Measurements from ENCODE around the gene PTEN.

PTEN gene

GRCh38 chr10:87925570-87925969 is 62.1 kb downstream of the PTEN start (continued):
- TF ChIP-seq ZNF629 (tag by site-specific recombination; IDR thresholded peaks at IDR 0.05) = peak; percentile 95
- no peak for TF ChIP-seq ZBTB6 (tag by site-specific recombination; IDR thresholded peaks at IDR 0.05)
- peak; percentile 60; the same call in 1 of the 2 replicates for TF ChIP-seq WT1 (tag by site-specific recombination; IDR thresholded peaks at IDR 0.05)
- no peak for TF ChIP-seq ZSCAN23 (tag by site-specific recombination; IDR thresholded peaks at IDR 0.05)
- peak; percentile 71; the same call in 1 of the 2 replicates for TF ChIP-seq ZEB2 (tag by site-specific recombination; IDR thresholded peaks at IDR 0.05)
- no peak for TF ChIP-seq ZNF274 (IDR thresholded peaks at IDR 0.05; ENCODE audit: low read length)
- TF ChIP-seq ZNF274 (tag by site-specific recombination; IDR thresholded peaks at IDR 0.05; ENCODE audit: borderline replicate concordance) = no peak
- no peak for TF ChIP-seq ZNF37A (tag by site-specific recombination; IDR thresholded peaks at IDR 0.05)
- no peak for TF ChIP-seq ZFP41 (tag by site-specific recombination; IDR thresholded peaks at IDR 0.05; ENCODE audit: borderline replicate concordance)
- TF ChIP-seq ZNF76 (tag by site-specific recombination; IDR thresholded peaks at IDR 0.05; ENCODE audit: borderline replicate concordance, low read depth) = no peak
- no peak for TF ChIP-seq ZSCAN5A (tag by site-specific recombination; IDR thresholded peaks at IDR 0.05)
- peak; percentile 63; the same call in 1 of the 2 replicates for TF ChIP-seq TSHZ1 (tag by site-specific recombination; IDR thresholded peaks at IDR 0.05; ENCODE audit: borderline replicate concordance)
- TF ChIP-seq ZNF488 (tag by site-specific recombination; IDR thresholded peaks at IDR 0.05) = no peak
- TF ChIP-seq ZNF600 (tag by site-specific recombination; IDR thresholded peaks at IDR 0.05) = peak; percentile 48; the same call in 1 of the 2 replicates
- 0 out of 2 replicates have a peak, but pooled peaks have one; percentile 24 for TF ChIP-seq ZNF449 (tag by site-specific recombination; IDR thresholded peaks at IDR 0.05)
- TF ChIP-seq ZSCAN4 (tag by site-specific recombination; IDR thresholded peaks at IDR 0.05) = 0 out of 2 replicates have a peak, but pooled peaks have one; percentile 14
- TF ChIP-seq ZNF362 (tag by site-specific recombination; IDR thresholded peaks at IDR 0.05) = no peak
- no peak for TF ChIP-seq ZNF404 (tag by site-specific recombination; IDR thresholded peaks at IDR 0.05)
- TF ChIP-seq ZNF548 (tag by site-specific recombination; IDR thresholded peaks at IDR 0.05) = no peak
- no peak for TF ChIP-seq ZNF23 (tag by site-specific recombination; IDR thresholded peaks at IDR 0.05; ENCODE audit: borderline replicate concordance)
- TF ChIP-seq ZNF148 (tag by site-specific recombination; IDR thresholded peaks at IDR 0.05; ENCODE audit: borderline replicate concordance) = no peak
- TF ChIP-seq ZBTB1 (tag by site-specific recombination; IDR thresholded peaks at IDR 0.05) = no peak
- TF ChIP-seq ZNF513 (tag by site-specific recombination; IDR thresholded peaks at IDR 0.05) = no peak
- peak; percentile 55 for TF ChIP-seq ZXDB (tag by site-specific recombination; IDR thresholded peaks at IDR 0.05)
- no peak for TF ChIP-seq EGR2 (tag by site-specific recombination; IDR thresholded peaks at IDR 0.05; ENCODE audit: low read depth)

Measured in HEK293 (cell line).